HG03095 (cell line): ENCODE data around the gene SLC16A10.
"Not testable (repeated sequence)": the region's sequence is repeated elsewhere in the genome, so short reads cannot be mapped to it uniquely, and the experiment has no call there.

Experiments
- ATAC-seq: cut with Tn5 transposase; IDR thresholded peaks from one replicate; pipeline ENCODE4 v1.9.1; 2021; ENCODE audit warnings: moderate library complexity; ENCODE audit not compliant: unreplicated experiment

Gene SLC16A10

DNA sequence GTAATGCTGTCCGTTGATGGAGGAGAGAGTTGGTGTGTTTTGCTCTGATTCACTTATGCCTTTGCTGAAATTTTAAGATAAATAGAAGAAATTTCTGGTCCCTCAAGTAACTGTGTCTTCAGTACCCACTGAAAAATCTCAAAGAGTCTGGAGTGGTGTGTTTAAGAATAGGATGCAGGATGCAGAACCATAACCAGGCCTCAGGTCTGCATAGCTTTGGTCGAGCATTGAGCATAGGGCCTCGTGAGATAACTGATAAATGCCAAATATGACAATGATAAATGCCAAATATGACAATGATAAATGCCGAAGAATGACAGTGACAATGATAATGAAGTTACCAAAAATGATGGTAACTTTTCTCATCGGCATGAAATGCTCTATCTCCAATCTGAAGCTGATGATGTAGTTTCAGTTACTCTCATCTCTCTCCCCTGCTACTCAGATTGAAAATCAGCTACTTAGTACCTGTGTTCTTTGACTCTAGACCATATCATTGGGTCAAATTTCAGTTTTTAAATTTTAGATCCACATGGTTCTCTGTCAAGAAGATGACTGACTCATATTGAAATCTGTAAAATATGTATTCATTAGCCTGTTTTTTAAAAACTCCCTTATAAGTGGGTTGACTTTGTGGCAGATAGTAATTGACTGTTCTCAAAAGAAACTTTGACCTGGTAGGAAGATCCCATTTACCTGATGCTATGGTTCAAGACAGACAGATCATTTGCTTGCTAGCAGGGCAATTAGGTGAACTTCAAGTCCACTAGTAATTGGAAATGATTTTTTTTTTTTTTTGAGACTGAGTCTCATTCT lies 96.6 kb downstream of the SLC16A10 start:
- no peak for ATAC-seq

GRCh38 chr6:111184827-111185532 lies 97.7 kb downstream of the SLC16A10 start:
- no peak for ATAC-seq

DNA sequence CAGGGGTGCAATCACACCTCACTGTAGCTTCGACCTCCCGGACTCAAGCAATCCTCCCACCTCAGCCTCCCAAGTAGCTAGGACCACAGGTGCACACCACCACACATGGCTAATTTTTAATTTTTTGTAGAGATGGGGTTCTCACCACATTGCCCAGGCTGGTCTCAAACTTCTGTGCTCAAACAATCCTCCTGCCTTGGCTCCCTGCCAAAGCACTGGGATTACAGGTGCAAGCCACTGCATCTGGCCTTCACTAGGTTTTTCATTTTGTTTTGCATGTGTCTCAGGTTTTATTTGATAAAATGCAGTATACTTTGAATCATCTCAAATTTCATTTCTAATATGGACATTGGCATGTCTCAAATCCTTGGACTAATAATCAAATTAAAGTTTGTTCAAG lies 98.7 kb downstream of the SLC16A10 start:
- no peak for ATAC-seq

GRCh38 chr6:111187874-111188273 lies 100.6 kb downstream of the SLC16A10 start:
- ATAC-seq: no peak

- ATAC-seq: not testable (repeated sequence)
Observed at GRCh38 chr6:111189666-111190210, 102.4 kb downstream of the SLC16A10 start.

- no peak for ATAC-seq
Observed at GRCh38 chr6:111190637-111191036, 103.3 kb downstream of the SLC16A10 start.

- not testable (repeated sequence) for ATAC-seq
Observed at GRCh38 chr6:111191136-111191535, 103.8 kb downstream of the SLC16A10 start.

- no peak for ATAC-seq
Observed at GRCh38 chr6:111192911-111193555, 105.7 kb downstream of the SLC16A10 start.

- ATAC-seq: no peak
Observed at GRCh38 chr6:111195656-111196055, 108.4 kb downstream of the SLC16A10 start.

DNA sequence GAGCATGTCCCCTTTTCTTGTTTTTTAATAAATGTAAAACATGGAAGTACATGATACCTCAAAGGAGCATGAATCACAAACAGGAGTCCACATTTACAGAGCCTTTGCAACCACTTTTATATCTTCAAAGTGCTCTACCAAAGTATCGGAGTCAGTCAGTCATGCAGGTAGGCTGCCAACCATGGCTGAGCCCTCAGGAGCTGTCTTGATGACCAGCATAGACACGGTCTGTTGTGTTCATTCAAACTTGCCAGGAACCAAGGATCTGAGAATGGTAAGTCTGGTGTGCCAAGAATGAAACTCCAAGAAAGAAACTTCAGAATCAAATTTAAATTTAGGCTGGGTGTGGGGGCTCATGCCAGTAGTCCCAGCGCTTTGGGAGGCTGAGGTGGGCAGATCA lies 111.5 kb downstream of the SLC16A10 start:
- no peak for ATAC-seq

DNA sequence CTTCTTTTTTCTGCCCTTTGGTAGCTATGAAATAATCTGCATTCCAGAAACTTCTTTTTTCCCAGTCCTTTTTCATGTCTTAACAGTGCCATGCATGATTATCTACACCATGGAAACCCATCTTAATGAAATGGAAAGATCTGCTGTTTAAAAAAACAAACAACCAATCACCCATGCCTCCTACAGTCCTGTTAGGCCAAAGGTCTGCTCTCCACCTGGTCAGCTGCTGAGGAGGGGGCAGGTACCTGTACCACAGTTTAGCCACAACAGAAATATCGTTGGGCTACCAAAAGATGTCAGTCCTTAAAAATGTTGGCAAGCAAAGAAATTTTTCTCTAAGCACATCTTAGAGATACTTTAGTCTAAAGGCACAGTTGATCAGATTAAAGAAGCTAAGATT lies 112.6 kb downstream of the SLC16A10 start:
- ATAC-seq: no peak

DNA sequence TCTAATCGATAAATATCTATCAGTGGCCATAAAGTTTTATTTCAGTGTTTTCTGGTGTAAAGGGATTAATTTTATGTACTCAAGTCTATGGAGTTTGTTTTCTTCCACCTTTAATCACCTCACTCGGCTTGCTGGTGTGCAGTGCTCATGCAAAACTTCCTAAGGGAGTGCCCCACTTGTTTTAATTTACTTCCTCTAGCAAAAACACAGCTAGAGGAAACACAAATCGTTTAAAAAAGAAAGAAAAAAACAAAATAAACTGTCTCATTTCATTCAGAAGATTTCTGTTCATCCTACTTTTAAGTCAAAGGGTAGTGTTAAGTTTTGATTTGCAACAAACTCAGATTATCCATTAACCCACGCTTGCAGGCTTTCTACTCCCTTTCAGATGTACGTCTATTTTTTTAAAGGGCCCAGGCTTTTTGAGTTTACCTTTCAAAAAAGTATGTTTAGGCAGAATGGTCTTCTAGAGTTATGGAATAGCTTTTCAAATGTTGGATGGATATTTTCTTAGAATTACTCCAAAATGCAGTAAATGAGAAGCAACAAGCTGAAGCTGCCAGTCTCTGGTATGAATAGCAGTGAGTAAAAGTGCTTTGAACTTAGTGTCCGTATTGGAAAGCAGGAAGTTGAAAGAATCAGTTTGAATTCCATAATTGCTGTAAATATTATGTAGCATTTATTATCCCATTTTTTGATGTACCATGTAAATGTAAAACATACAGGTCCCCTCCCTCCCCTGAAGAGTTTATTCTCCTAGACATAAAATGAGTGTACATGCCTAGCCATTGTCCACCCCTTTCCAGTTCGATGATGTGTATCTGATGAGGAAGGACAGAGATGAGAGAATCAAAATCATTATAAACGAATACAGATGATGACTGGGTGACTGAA lies 113.3 kb downstream of the SLC16A10 start:
- ATAC-seq: no peak

DNA sequence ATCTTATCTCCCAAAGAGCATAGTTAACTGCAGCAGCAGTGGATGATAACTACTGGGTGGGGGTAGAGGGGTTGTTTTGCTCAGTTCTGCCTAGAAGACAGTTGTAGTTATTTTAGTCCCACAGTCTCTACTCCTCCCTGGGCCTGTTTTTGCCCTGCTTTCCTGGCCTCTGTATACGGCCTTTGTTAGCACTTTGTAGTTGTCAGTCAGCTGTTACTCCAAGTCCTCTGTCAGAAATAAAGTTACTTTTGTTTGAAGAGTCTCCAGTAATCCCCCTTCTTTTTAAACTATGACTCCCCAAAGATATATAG lies 113.9 kb downstream of the SLC16A10 start:
- ATAC-seq: no peak

DNA sequence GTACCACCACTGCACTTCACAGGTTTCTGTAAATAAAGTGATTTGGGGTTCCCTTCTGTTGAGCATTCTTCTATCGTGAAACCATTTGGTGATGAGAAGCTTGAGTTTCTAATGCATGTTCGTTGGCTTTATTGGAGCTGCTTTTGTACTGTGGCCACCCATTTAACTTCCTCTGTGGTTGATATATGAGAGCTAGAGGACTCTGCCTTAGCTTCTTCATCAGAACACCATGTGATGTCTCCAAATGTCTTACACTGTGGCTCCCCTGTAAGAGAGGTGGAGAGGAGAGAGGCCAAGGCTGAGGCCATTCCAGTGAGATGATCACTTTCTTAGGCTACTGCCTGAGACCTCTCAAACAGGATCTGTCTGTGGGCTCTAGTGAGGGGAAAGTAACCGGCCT lies 114.5 kb downstream of the SLC16A10 start:
- ATAC-seq: no peak

- ATAC-seq: not testable (repeated sequence)
Observed at GRCh38 chr6:111203539-111203938, 116.2 kb downstream of the SLC16A10 start.

DNA sequence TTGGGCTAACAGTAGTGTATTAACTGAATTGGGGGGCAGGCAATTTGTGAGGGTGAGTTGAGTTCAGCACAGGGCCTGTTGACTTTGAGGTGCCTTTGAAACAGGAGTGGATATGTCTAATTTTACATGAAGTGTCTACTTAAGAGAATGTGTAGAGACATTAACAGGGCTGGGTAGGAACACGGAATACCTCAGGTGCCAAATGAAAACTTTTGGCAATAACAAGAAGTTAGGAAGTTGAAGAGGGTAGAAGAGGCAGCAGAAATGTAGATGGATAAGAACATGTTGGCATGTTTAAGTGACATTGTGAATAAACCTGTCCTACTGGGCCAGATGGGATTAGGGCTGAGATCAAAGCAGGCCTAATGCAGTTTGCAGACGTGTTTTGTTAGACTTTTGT lies 117.0 kb downstream of the SLC16A10 start:
- ATAC-seq: no peak

DNA sequence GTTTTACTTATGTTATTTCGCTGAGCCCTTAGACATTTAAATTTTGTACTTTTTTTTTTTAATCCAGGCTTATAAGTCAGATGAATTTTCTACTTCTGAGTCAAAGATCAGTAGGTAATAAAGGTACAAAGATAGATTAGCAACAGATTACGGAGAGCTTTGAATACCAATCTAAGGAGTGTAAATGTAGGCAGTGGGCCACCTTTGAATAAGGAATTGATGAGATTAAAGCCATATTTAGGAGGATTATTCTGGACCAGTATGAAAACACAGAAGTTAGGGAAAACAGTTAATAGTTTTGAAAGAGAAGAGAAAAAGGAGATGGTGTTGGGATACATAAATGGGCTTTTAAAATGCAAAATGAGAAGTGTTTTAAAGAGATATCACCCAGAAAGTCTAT lies 117.6 kb downstream of the SLC16A10 start:
- no peak for ATAC-seq

DNA sequence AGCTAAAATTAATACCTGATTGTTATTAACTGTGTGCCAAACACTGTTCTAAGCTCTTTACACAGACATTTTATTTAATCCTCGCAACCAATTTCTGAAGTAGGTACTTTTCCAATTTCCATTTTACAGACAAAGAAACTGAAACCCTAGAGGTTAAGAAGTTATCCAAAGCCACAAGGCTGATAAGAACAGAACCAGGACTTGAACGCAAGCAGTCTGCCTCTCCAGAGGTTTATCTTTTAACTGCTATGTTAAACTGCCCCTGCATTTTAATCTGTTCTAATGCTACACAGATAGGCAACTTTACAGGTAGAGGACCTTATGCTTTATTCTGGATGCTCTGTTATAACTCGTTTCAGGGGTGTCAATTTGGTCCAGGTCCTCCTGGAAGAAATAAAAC lies 118.2 kb downstream of the SLC16A10 start:
- no peak for ATAC-seq

DNA sequence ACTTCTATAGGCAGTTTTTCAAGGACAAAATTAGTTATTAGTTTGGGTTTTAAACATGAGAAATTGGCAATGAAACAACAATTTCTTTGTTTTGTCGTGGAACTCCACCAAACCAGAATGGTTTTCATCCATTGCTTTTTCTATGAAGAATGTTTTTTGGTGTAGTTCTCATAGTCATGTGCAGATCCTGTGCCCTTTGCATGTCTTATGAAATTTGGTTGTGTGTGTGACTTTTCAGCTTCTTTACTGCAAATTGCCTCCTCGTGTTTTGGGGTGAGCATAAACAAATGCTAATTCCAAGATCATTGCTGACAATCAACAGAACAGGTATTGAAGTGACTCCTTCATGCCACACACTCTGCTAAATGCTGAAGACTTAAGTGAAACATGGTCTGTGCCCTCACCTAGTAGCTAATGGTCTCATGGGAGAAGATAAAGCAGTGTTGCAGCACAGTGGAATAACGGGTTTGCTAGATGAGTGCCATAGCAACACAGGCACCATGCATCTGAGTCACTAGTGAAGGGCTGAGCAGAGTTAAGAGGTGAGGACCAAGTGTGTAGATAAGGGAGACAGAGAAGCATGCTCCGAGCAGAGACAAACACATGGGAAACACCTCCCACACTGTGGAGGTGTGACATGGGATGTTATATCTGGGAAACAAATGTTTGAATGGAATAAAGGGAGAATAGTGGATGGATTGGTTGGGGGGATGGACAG lies 120.0 kb downstream of the SLC16A10 start:
- ATAC-seq: no peak

- no peak for ATAC-seq
Observed at GRCh38 chr6:111208933-111209332, 121.6 kb downstream of the SLC16A10 start.
